HS-5 (cell line): ENCODE data around the gene SCFD2.
"Not testable (repeated sequence)": the region's sequence is repeated elsewhere in the genome, so short reads cannot be mapped to it uniquely, and the experiment has no call there.

Experiments used
- DNase-seq: peaks from one replicate; pipeline ENCODE4 v3.0.0-alpha.2; 2012; ENCODE audit warnings: low read depth

The SCFD2 gene

GRCh38 chr4:53012738-53013137 lies 353.1 kb downstream of the SCFD2 start:
- DNase-seq, result no peak

GRCh38 chr4:53011259-53011905 lies 354.5 kb downstream of the SCFD2 start:
- no peak for DNase-seq

DNA sequence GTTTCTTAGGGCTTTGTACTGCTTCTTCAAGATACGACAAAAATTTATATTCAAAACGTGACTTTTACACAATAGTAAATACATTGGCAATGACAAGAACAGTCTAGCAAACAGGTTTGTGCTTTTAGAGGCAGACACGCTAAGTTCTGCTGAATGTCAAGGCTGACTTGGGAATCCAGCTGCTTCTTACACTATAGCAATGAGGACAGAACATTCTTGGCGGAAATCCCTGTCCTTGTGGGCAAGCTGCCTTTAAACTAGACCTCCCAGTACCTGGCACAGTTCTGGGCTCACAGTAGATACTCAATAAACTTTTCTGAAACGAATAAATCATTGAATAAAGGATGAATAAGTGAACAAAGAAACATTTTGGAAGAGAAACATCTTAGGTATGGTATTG lies 355.5 kb downstream of the SCFD2 start:
- no peak for DNase-seq

- DNase-seq, result no peak
Measured at GRCh38 chr4:53009824-53010223, 356.0 kb downstream of the SCFD2 start.

GRCh38 chr4:53007024-53007423 lies 358.8 kb downstream of the SCFD2 start:
- no peak for DNase-seq

DNA sequence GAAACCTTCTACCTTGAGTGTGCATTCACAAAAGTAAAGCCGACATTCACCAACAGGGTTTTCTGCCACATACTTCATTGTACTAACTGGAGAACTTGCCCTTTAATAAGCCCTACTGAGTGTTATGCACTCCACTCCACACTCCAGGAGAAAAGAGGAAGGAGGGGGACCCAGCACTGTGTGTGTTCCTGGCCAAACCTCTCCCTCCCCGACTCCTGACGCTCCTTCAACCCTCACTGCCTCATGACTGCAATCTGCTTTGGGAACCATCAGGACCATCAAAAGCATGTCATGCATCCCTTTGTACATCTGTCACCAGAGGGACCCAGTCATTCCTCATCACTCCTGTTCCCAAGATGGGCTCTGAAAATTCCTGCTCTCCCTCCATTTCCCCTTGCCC lies 360.1 kb downstream of the SCFD2 start:
- no peak for DNase-seq

DNA sequence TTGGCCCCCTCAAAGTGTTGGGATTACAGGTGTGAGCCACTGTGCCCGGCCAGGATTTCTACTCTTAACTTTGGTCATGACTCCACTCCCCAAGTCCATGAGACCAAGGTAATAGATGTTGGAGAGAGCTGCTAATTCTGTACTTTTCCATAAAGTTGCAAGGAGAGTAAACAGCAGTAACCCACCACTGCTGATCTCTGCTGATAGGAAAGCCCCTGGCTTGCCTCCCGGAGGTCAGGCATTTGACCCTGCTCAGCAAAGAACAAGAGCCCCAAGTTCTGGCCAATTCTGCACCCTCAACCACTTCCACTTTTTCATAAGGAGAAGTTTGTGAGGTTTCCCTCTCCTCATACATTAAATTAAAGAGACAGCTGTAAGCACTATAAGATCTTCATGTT lies 360.7 kb downstream of the SCFD2 start:
- no peak for DNase-seq

GRCh38 chr4:53004497-53005148 lies 361.2 kb downstream of the SCFD2 start:
- no peak for DNase-seq

DNA sequence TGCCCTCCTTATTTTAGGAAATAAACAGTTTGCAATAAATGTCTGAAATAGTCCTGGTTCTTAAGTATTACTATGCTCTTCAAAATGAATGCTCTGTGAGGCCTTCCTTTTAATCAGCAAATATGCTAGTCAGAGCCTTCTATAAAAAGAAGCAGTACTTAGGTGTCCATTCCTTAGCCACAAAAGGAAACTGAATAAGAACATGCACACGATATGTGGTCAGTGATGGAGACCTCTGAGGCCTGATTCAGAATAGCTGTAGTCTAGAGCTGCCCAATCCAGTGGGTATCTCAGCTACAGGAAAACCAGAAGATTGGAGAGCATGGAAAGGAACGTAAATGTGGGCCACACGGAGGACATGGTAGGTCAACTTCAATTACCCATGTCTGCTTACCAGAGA lies 361.9 kb downstream of the SCFD2 start:
- no peak for DNase-seq

DNA sequence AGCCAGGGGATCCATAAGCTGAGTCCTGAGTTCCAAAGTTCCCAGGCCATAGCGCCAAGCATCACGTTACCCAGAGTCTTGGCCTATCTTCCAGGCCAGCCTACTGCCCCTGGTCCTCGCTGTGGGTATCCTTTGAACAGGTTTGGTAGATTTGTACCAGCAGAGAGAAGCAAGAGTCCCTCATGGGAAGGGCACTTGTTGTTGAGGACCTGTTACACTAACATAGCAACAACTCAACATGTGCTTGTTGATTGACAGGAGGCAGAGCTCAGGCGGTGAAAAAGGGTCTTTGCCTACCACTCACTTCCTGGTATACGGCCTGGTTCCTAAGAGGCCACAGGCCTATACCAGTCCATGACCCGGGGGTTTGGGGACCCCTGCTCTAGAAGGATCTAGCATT lies 365.3 kb downstream of the SCFD2 start:
- DNase-seq, result no peak

GRCh38 chr4:52999626-53000025 lies 366.2 kb downstream of the SCFD2 start:
- DNase-seq, result no peak

DNA sequence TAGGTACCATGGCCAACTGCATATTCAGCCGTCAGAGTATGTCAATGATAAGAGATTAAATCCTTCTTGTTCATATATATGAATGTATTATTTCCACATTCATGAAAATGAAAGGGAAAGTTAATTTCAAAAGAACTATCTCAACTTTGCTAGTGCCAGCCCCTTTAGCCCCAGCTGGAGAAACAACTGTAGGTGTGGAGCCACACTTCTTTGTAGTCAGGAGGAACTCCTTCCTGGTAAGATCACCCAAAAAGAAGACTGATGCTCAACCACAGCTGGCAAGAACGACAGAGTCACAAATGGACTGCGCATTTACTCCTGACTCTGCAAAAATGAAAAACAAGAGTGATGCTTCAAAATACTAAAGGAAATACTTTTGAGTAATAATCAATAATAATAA lies 367.4 kb downstream of the SCFD2 start:
- no peak for DNase-seq

- no peak for DNase-seq
Measured at GRCh38 chr4:52997132-52997416, 368.8 kb downstream of the SCFD2 start.

DNA sequence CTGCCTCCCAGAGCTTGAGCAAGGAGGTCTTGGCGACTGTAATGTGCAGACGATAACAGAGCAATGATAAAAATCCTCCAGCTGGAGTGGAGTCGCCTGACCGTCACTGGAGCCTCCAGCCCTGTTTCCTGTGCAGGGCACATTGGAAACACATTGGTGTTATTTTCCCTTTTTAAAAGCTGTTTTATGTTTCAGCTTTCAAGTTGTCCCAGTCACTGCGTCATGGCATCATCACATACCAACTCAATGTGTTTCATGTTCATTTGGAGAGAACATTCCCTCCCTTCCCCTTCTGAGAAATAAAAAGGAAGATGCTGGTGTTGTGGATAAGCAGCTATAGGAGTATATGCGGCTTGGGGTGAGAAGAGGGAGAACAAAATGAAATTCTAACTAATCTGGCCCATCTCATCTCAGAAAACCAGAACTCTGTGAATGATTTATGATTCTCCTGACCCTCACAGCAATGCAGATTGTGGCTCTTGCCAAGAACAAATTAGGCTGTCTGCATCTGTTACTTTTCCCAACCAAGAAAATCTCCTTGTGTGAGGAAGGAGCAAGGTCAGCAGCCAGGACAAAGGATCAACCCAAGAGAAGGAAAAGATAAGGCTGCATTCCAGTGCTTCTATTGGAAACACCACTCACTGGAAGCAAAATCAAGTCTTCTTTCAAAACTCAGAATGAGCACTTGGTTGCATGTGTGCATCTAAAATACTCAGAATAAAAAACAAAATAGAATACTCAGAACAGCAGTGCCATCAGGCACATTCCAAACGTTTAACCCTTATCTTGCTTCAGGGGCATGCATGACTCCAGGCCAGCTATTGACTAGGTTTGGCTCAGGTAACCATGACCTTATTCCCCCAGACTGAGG lies 369.4 kb downstream of the SCFD2 start:
- no peak for DNase-seq

DNA sequence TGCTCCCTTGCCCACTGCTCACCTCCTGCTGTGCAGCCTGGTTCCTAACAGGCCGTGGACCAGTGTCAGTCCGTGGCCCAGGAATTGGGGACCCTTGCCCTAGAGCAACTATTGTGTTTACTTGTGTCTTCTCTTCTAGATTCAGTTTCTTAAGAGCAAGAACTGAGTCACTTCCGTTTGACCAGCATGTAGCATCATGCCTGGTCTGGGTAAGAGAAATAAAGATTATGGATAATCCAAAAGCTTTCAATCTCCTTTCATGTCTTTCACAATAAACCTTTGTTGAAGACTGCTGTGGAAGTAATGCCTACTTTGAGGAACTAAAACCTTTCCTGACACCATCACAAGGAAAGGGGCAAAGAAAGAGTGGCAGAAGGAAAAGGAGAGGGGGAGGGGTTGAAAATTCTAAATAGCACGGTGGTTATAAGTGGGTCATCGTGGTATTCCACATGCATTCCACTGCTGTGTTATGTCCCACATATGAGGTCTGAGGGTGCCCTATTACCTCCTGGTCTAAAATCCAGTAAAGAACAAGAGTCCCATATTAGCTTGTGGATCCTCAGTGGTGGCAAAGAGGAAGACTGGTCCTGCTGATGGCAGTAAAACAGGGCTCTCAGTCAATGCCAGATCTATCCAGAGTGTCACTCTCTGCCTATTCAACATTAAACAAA lies 370.4 kb downstream of the SCFD2 start:
- no peak for DNase-seq

DNA sequence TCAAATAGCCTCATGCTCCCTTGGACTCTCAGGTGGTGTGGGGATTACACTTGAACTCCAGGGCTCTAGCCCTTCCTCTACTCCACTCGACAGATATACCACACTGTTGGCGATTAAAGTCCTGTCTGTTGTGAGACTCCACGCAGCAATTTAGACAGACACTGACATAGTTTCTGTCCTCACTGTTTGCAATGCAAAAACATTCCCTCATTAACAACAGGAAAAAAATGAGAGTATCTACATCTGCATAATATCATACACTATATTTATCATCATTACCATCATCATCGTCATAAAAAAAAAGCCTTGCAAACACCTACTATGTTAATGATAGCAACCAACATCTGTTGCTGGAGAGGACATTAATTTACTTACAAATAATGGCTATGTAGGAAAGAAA lies 371.3 kb downstream of the SCFD2 start:
- DNase-seq, result no peak

GRCh38 chr4:52993771-52994170 lies 372.1 kb downstream of the SCFD2 start:
- no peak for DNase-seq

- not testable (repeated sequence) for DNase-seq
Measured at GRCh38 chr4:52992551-52992950, 373.3 kb downstream of the SCFD2 start.

DNA sequence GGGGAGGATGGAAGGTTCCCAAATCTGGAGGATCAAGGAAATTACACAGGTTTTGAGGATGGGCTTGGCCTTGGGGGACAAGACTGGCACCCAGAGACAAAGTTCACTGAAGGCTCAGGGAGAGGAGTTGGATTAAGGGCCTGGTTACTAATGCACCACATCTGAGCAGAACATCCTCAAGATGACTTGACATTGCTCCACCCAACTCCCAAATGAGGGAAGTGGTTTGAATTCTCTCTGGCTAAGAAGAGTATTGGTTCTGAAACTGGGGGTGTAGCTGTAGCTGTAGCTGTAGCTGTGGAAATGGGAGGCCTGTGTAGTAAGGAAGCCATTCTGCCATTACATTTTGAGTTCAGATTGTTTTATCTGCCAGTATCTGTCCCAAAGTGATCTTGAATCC lies 374.4 kb downstream of the SCFD2 start:
- no peak for DNase-seq

DNA sequence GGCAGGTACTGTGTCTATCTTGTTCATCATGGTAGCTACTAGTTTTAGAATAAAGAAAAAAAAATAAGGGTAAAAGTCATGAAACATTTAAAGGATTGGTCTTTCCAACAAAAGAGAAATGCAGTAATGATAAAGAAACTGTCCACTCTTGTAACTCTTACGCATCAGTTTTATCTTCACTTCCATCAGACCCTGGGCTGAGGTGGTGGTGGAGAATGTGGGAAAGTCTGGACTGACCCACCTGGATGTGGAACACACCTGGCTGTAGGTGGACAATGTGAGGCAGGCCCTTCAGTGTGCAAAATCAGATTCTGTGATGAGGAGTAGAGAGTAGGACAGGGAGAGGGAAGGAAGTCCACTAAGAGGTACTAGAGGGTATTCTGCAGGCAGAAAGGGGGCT lies 375.2 kb downstream of the SCFD2 start:
- no peak for DNase-seq

DNA sequence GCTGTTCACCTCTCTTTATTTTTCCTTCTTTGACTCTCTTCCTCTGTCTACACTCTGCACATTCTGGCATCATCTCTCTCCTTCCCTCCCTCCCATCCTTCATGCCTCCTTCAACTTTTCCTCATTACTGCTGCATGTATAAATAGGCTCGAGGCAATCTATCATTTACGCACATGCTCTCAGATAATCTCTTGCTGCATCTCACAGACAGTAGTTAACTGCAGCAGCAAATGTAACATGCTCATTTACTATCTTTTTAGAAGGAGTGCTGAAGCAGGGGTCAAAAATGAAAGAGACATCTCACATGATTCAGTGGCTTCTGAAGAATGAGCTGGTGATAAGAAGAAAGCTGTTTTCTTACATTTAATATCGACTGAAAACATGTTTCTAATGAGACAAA lies 376.0 kb downstream of the SCFD2 start:
- DNase-seq, result no peak

DNA sequence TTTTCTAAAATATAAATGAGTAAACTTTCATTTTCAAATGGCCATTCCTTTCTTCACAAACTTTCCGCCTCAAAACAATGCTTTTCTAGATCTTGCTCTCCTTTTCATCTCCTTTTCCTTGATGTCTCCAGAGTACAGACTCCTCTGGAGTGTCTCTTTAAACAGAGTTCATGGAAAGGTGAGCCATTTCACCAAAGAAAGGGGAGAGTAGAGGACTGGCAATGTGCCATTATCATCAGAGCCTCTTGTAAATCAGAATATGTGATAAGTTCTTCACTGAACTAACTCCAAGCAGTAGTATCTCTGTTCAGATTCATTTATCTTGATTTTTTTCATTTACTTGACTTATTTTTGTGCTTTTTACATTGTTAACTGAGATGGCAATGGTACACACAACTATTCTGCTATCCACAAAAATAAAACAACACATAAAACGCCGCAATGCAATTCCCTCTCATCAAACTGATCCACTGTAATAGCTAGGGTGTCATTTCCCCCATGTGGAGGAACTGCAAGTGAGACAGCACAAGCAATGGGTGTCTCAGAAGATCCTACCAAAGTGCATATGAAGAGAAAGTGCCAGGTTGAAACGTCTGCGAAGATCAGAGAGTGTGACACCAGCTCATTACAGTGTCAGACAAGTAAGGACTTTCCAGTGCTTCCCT lies 378.3 kb downstream of the SCFD2 start:
- DNase-seq, result no peak
